Jurkat, Clone E6-1 (cell line): ENCODE measurements around the gene SERPINA1.

Experiments
- DNase-seq: peaks from one replicate; pipeline ENCODE4 v3.0.0-alpha.2; 2011; ENCODE audit warnings: low read depth, low spot score
- H3K4me3 ChIP-seq: 2 replicates; pipeline ENCODE4 v1.5.1; 2011; ENCODE audit warnings: mild to moderate bottlenecking, low read length, control low read depth, moderate library complexity

The SERPINA1 gene

DNA sequence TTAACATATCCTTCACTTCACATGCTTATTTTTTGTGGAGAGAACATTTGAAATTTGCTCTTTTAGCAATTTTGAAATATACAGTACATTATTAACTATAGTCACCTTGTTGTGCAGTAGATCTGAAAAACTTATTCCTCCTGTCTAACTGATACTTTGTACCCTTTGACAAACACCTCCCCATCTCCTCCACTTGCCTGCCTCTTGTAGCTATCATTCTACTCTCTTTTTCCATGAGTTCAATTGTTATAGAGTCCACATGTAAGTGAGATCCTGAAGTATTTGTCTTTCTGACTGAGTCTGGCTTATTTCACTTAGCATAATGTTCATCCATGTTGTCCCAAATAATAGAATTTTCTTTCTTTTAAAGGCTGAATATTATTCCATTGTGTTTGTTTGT, 55.8 kb downstream of the SERPINA1 start:
- DNase-seq: no peak
- no peak overlapping the region for H3K4me3 ChIP-seq

DNA sequence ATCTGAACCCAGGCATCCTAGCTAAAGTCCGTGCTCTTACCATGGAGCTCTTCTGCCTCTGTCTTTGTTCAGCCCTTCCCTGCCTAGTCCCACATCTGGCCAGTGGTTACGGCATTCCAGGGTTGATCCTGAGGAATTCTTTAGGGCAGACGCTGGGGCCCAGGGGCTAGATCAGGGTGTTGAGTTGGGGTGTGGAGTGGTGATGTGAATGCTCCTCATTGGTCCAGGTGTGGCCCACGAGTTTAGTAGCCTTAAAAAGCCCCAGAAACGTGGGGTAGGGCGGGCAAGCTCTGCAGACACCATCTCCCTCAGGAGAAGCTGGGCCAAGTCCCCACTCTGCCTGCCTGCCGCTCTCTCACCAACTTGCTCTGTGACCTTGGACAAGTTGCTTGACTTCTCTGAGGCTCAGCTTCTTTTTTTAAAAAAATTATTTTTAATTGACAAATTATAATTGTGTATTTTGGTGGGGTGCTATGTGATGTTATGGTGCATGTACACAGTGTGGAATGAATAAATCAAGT, 56.3 kb downstream of the SERPINA1 start:
- no peak overlapping the region for H3K4me3 ChIP-seq
- no peak for DNase-seq

DNA sequence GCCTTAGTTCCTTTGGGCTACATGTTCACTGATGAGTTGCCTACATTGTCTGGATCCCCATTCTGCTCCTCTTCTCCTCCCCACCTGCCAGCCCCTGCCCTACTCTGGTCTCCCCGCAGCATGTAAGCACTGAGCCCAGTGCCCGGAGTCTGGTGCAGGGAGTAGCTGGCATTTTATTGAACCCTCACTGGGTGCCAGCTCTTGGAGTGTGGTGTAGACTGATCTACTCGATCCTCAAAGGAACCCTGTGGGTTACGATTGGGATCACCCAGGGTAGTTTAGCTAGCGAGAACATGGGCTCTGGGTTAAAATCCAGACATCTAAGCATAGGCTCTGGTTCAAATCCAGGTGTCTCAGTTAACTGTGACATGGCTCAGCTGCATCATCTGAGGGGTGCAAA, 56.9 kb downstream of the SERPINA1 start:
- DNase-seq: no peak
- H3K4me3 ChIP-seq: no peak overlapping the region

DNA sequence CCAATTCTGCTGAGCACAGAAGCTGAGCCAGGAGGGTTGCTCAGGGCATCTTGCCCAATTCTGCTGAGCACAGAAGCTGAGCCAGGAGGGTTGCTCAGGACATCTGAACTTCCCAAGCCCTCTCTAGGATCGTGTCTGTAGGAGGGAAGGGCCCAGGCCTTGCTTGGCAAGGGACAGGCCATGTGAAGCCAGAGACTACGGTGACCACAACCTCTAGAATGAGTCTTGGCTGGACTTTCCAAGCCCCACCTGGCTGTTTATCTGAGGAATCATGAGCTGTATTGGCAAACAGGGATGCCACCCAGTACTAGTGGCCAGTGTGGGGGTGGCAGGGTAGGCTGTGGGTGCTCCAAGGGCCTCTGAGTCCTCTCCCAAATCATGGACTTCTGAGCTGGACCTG, 57.5 kb downstream of the SERPINA1 start:
- no peak for DNase-seq
- H3K4me3 ChIP-seq: no peak overlapping the region

DNA sequence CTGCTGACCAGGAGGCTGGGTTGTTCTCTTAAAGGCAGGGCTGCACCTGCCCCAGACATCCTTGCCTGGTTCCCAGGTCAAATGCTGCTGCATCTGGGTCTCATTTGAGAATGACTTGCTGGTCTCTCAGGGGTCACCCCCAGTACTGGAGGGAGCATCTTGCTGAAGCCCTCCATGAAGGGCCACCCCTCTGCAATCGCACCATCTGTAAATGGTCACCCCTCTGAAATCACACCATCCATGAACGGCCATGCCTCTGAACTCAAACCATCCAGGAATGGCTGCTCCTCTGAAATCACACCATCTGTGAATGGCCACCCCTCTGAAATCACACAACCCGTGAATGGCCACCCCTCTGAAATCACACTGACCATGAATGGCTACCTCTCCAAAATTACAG, 58.0 kb downstream of the SERPINA1 start:
- no peak overlapping the region for H3K4me3 ChIP-seq
- DNase-seq: no peak

DNA sequence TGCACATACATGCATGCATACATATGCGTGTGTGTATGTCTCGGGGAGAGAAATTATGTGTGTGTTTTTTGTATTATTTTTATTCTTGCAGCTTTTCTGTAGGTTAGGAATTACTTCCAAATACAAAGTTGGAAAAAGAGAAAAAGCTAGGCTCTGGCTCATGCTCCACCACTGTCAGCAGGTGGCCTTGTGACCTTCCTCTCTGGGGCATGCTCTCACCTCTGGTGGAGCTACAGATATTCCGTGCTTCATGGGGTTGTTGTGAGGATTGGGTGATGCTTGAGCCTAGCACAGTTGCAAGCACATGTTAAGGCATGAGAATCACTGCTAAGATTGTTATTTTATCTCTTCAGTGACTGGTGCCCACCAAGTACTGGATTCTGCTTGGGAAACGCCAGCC, 58.5 kb downstream of the SERPINA1 start:
- H3K4me3 ChIP-seq: no peak overlapping the region
- no peak for DNase-seq

DNA sequence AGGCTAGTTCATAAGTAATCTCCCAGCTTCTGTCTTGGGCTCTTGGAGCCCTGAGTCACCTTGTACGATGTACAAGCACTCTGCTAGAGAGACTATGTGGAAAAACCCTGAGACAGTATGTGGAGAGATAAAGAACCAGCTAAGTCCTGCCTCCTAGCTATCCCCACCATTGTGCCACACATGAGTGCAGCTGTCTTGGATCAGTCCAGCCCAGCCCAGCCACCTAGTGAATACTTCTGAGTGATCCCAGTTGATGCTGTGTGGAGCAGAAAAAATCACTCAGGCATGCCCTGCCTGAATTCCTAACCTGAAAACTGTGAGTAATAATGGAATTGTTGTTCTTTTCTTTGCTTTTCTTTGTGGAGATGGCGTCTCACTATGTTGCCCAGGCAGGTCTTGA, 60.2 kb downstream of the SERPINA1 start:
- no peak overlapping the region for H3K4me3 ChIP-seq
- DNase-seq: no peak
